GM23338 (cell line): Measurements from ENCODE around the gene NRDE2. TPM values are rescaled to one million over a fixed set of nuclear protein-coding genes. Genes with fewer than 3 reads are reported as not detected.
A peak's percentile ranks its signal among the peaks of the same experiment; 100 is the strongest.

Experiments used
- ATAC-seq: fragments of 200-7000 bp; cut with Tn5 transposase; 3 replicates; pipeline ENCODE4 v1.9.1; 2020
- DNase-seq: peaks from one replicate; pipeline ENCODE4 v3.0.0-alpha.2; 2015; ENCODE audit warnings: low spot score
- H2AFZ ChIP-seq: fragments of 200-600 bp; sonication (generic); 2 replicates; pipeline ENCODE4 v1.8.0; 2016; ENCODE audit warnings: antibody characterized with exemption, mild to moderate bottlenecking, moderate library complexity
- H3F3A ChIP-seq: fragments of 200-600 bp; sonication (generic); replicated peaks from 2 replicates; pipeline ENCODE4 v1.8.0; 2017; ENCODE audit warnings: antibody characterized with exemption, mixed run types, low read depth
- H3K27ac ChIP-seq: fragments of 200-600 bp; sonication (generic); 2 replicates; pipeline ENCODE4 v1.6.1; 2016; ENCODE audit warnings: low read depth
- H3K27me3 ChIP-seq: fragments of 200-600 bp; sonication (generic); 2 replicates; pipeline ENCODE4 v1.8.0; 2016; ENCODE audit warnings: mild to moderate bottlenecking, mixed run types, moderate library complexity; ENCODE audit not compliant: insufficient read depth
- H3K36me3 ChIP-seq: fragments of 200-600 bp; sonication (generic); 2 replicates; pipeline ENCODE4 v1.8.0; 2016; ENCODE audit warnings: mild to moderate bottlenecking; ENCODE audit not compliant: insufficient read depth
- H3K4me1 ChIP-seq: fragments of 200-600 bp; sonication (generic); 2 replicates; pipeline ENCODE4 v1.8.0; 2016; ENCODE audit warnings: mild to moderate bottlenecking, moderate library complexity; ENCODE audit not compliant: insufficient read depth
- H3K4me2 ChIP-seq: fragments of 200-600 bp; sonication (generic); 2 replicates; pipeline ENCODE4 v1.7.1; 2017; ENCODE audit warnings: mixed run types
- H3K4me3 ChIP-seq: fragments of 200-600 bp; sonication (generic); 2 replicates; pipeline ENCODE4 v1.6.1; 2016; ENCODE audit warnings: mixed run types
- H3K79me2 ChIP-seq: fragments of 200-600 bp; sonication (generic); replicated peaks from 2 replicates; pipeline ENCODE4 v1.8.0; 2017; ENCODE audit warnings: mild to moderate bottlenecking; ENCODE audit not compliant: insufficient read depth
- H3K9me2 ChIP-seq: fragments of 200-600 bp; sonication (generic); 2 replicates; pipeline ENCODE4 v1.8.0; 2017; ENCODE audit not compliant: insufficient read depth
- H4K20me1 ChIP-seq: fragments of 200-600 bp; sonication (generic); replicated peaks from 2 replicates; pipeline ENCODE4 v1.8.0; 2017; ENCODE audit warnings: mild to moderate bottlenecking; ENCODE audit not compliant: insufficient read depth
- H3K27ac Mint-ChIP-seq: 2 replicates; pipeline ENCODE4 v1.8.0; 2020; ENCODE audit warnings: inconsistent platforms, mild to moderate bottlenecking, moderate library complexity, mixed read lengths
- H3K27me3 Mint-ChIP-seq: 3 replicates; pipeline ENCODE4 v1.8.0; 2022; ENCODE audit warnings: low read depth, mild to moderate bottlenecking, moderate library complexity, mixed read lengths, inconsistent platforms; ENCODE audit not compliant: insufficient read depth, poor library complexity
- H3K36me3 Mint-ChIP-seq: 3 replicates; pipeline ENCODE4 v1.8.0; 2021; ENCODE audit warnings: low read depth, mild to moderate bottlenecking, inconsistent platforms, moderate library complexity, mixed read lengths
- H3K4me1 Mint-ChIP-seq: 3 replicates; pipeline ENCODE4 v1.8.0; 2020; ENCODE audit warnings: mild to moderate bottlenecking, inconsistent platforms, mixed read lengths
- H3K4me3 Mint-ChIP-seq: 3 replicates; pipeline ENCODE4 v1.8.0; 2021; ENCODE audit warnings: moderate library complexity, mild to moderate bottlenecking, inconsistent platforms, mixed read lengths
- H3K9me3 Mint-ChIP-seq: 3 replicates; pipeline ENCODE4 v1.8.0; 2020; ENCODE audit warnings: moderate library complexity, mild to moderate bottlenecking, inconsistent platforms, mixed read lengths
- CREB1 ChIP-seq: fragments of 250-450 bp; sonication (Bioruptor Pico); IDR thresholded peaks from 2 replicates; pipeline ENCODE4 v1.5.0; 2020; ENCODE audit warnings: low read depth, mild to moderate bottlenecking, moderate library complexity
- ETS1 ChIP-seq: IDR thresholded peaks from 2 replicates; pipeline ENCODE4 v1.6.1; 2016; ENCODE audit warnings: antibody characterized with exemption
- EZH2 ChIP-seq: fragments of 200-600 bp; sonication (generic); IDR thresholded peaks from one replicate; pipeline ENCODE4 v1.8.0; 2017; ENCODE audit warnings: antibody characterized with exemption, mild to moderate bottlenecking, low read depth; ENCODE audit not compliant: unreplicated experiment
- EZH2phosphoT487 ChIP-seq: fragments of 200-600 bp; sonication (generic); IDR thresholded peaks from one replicate; pipeline ENCODE4 v1.8.1; 2018; ENCODE audit warnings: antibody characterized with exemption; ENCODE audit not compliant: unreplicated experiment
- JUNB ChIP-seq: IDR thresholded peaks from one replicate; pipeline ENCODE4 v1.6.1; 2016; ENCODE audit warnings: antibody characterized with exemption; ENCODE audit not compliant: unreplicated experiment
- NANOG ChIP-seq: IDR thresholded peaks from 2 replicates; pipeline ENCODE4 v1.6.1; 2016; ENCODE audit warnings: antibody characterized with exemption, borderline replicate concordance
- POLR2AphosphoS5 ChIP-seq: IDR thresholded peaks from 2 replicates; pipeline ENCODE4 v1.6.1; 2016; ENCODE audit warnings: antibody characterized with exemption, low read depth
- REST ChIP-seq: IDR thresholded peaks from one replicate; pipeline ENCODE4 v1.6.1; 2018; ENCODE audit warnings: antibody characterized with exemption; ENCODE audit not compliant: unreplicated experiment
- STAT1 ChIP-seq: IDR thresholded peaks from one replicate; pipeline ENCODE4 v1.6.1; 2016; ENCODE audit warnings: antibody characterized with exemption; ENCODE audit not compliant: unreplicated experiment
- ZNF114 ChIP-seq: fragments of 250-450 bp; sonication (Bioruptor Pico); IDR thresholded peaks from 2 replicates; pipeline ENCODE4 v1.5.0; 2020; ENCODE audit warnings: mild to moderate bottlenecking, moderate library complexity
- ZNF331 ChIP-seq: fragments of 250-450 bp; sonication (Bioruptor Pico); IDR thresholded peaks from 2 replicates; pipeline ENCODE4 v1.5.0; 2020; ENCODE audit warnings: low read depth, mild to moderate bottlenecking, moderate library complexity
- polyA plus RNA-seq: library from polyadenylated mRNA; unstranded; fragments of >200 nt; fragmentation: Nextera tagmentation; extraction: Ambion mirVana; gene quantifications from 2 replicates; pipeline ENCODE4 v1.2.1, GENCODE V29; 2016
- total RNA-seq: library from RNA; depleted of rRNA; stranded (reverse); fragments of >200 nt; shearing (Covaris generic); gene quantifications from 2 replicates; pipeline ENCODE4 v1.2.3, GENCODE V29; 2014

NRDE2 gene
- total and polyA plus RNA-seq, 2 experiments from 2014 or later, result 9.8 to 20.6 TPM

DNA sequence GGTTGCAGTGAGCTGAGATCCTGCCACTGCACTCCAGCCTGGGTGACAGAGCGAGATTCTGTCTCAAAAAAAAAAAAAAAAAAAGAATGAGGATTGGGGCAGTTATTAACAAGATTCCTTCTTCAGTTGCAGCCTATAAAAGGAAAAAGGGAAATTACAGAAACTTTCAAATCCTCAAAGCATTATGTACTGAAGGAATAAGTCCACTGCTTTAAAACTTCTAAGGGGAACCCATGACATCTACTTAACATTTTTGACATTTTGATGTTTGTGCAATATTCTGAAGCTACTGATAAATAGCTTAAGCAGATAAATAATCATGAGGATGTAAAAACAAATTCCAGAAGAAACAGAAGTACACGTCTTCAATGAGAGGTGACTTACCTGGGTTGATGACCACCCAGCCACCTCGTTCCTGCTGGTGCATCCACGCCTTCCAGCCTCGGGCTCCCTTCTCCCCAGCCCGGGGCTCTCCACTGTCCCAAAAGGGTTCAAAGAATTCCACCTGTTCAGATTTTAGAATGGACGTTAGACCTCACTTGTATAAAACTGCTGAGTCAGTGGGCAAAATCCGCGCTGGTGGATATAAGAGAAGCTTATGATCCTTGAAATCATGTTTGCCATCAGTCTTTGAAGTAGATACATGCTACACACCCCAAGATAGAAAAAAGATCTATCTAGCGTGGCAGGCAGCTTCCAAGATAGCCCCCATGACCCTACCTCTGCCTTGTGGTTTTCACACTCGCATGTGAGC, 33.7 kb downstream of the NRDE2 start:
- no peak for ATAC-seq
- H3K36me3 Mint-ChIP-seq, result peaks cover 50% of the 10 kb centered on the region

DNA sequence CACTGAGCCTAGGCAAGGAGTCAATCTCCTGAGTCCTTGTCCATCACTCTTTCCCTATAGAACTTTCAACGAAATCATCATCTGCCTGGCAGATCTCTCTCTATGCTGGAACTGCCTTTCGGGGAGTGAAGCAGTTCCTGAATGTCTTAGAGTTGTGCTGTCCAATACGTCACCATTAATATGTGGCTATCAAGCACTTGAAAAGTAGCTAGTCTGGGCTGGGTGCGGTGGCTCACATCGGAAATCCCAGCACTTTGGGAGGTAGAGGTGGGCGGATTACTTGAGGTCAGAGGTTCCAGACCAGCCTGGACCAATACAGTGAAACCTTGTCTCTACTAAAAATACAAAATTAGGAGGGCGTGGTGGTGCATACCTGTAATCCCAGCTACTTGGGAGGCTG, 35.1 kb downstream of the NRDE2 start:
- Histone ChIP-seq H3K36me3 (peaks cover 3% of the 10 kb centered on the region; the same call in 1 of the 2 replicates), H3F3A (0 out of 2 replicates have a peak, but pooled peaks cover 3% of the 10 kb centered on the region), H3K4me1 (peaks cover 5% of the 10 kb centered on the region; the same call in 1 of the 2 replicates), H3K27me3 (no peaks in the 10 kb centered on the region), H3K4me2 (no peak overlapping the region), H3K4me3 (no peak overlapping the region), H4K20me1 (0 out of 2 replicates have a peak, but pooled peaks cover 3% of the 10 kb centered on the region), H3K27ac (no peak overlapping the region), H3K9me2 (no peaks in the 10 kb centered on the region), H2AFZ (no peak overlapping the region), H3K79me2 (no peaks in the 10 kb centered on the region)
- ATAC-seq (no peak), DNase-seq (no peak)
- Mint-ChIP-seq H3K4me3 (no peak overlapping the region), H3K27ac (no peak overlapping the region), H3K36me3 (peaks cover 47% of the 10 kb centered on the region), H3K27me3 (peaks cover 8% of the 10 kb centered on the region), H3K9me3 (peaks cover 9% of the 10 kb centered on the region), H3K4me1 (peaks cover 13% of the 10 kb centered on the region)
- TF ChIP-seq REST (no peak), STAT1 (no peak), NANOG (no peak), CREB1 (CRISPR knock-in tag) (no peak), EZH2phosphoT487 (no peak), ZNF114 (no peak), ETS1 (no peak), POLR2AphosphoS5 (no peak), ZNF331 (CRISPR knock-in tag) (no peak)

More for the DNA sequence above, 33.7 kb downstream of the NRDE2 start:
- Histone ChIP-seq H2AFZ (no peak overlapping the region), H3K27me3 (no peaks in the 10 kb centered on the region), H3K36me3 (peaks cover 3% of the 10 kb centered on the region; the same call in 1 of the 2 replicates), H3F3A (0 out of 2 replicates have a peak, but pooled peaks cover 3% of the 10 kb centered on the region), H3K4me2 (no peak overlapping the region), H3K79me2 (0 out of 2 replicates have a peak, but pooled peaks cover 3% of the 10 kb centered on the region), H3K9me2 (no peaks in the 10 kb centered on the region), H4K20me1 (0 out of 2 replicates have a peak, but pooled peaks cover 3% of the 10 kb centered on the region), H3K27ac (no peak overlapping the region), H3K4me3 (no peak overlapping the region), H3K4me1 (peaks cover 15% of the 10 kb centered on the region)
- DNase-seq, result no peak
- Mint-ChIP-seq H3K9me3 (peaks cover 9% of the 10 kb centered on the region), H3K4me3 (no peak overlapping the region), H3K27ac (peak overlapping the region; percentile 78; the same call in 1 of the 2 replicates), H3K27me3 (peaks cover 8% of the 10 kb centered on the region), H3K4me1 (peaks cover 22% of the 10 kb centered on the region)
- TF ChIP-seq REST (no peak), JUNB (no peak), EZH2 (no peak), EZH2phosphoT487 (no peak)
